Measurements from ENCODE around the gene FAM24A. TPM values are rescaled to one million over a fixed set of nuclear protein-coding genes. Genes with fewer than 3 reads are reported as not detected.
"Not testable (repeated sequence)": the region's sequence is repeated elsewhere in the genome, so short reads cannot be mapped to it uniquely, and the experiment has no call there.

Gene FAM24A
- total and polyA plus RNA-seq, 12 donors = not detected

DNA sequence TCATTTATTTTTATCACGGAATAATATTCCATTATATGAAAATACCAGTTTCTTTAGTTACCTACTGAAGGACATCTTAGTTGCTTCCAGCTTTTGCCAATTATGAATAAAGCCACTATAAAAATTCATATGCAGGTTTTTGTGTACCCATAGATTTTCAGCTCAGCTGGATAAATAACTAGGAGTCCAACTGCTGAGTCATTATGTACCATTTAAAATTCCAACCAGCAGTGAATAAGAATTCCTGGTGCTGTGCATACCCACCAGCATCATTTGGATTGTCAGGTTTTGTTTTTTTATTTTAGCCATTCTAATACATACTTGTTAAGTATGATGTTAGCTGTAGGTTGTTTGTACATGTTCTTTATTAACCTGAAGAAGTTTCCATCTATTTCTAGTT is 45.5 kb upstream of the FAM24A start:
- peaks cover 0 to 3% (median 0%) of the 10 kb centered on the region in 11 donors for H3K9me3 ChIP-seq
- H3K4me1 ChIP-seq = no peaks in the 10 kb centered on the region
- intact Hi-C loops (cut with DNase I) = no loop called here
- no peak overlapping the region for H3K4me3 ChIP-seq
- WGBS, 2 donors = 91% methylated on average over 1 of the region's 1 CpG
- no peaks in the 10 kb centered on the region for H3K36me3 ChIP-seq
- H3K27ac ChIP-seq = no peak overlapping the region
- TF ChIP-seq, protein P1, sequence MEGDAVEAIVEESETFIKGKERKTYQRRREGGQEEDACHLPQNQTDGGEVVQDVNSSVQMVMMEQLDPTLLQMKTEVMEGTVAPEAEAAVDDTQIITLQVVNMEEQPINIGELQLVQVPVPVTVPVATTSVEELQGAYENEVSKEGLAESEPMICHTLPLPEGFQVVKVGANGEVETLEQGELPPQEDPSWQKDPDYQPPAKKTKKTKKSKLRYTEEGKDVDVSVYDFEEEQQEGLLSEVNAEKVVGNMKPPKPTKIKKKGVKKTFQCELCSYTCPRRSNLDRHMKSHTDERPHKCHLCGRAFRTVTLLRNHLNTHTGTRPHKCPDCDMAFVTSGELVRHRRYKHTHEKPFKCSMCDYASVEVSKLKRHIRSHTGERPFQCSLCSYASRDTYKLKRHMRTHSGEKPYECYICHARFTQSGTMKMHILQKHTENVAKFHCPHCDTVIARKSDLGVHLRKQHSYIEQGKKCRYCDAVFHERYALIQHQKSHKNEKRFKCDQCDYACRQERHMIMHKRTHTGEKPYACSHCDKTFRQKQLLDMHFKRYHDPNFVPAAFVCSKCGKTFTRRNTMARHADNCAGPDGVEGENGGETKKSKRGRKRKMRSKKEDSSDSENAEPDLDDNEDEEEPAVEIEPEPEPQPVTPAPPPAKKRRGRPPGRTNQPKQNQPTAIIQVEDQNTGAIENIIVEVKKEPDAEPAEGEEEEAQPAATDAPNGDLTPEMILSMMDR (IDR thresholded peaks at IDR 0.05) = no peak
- ATAC-seq (no peak), DNase-seq (no peak)
- H3K27me3 ChIP-seq = no peaks in the 10 kb centered on the region

DNA sequence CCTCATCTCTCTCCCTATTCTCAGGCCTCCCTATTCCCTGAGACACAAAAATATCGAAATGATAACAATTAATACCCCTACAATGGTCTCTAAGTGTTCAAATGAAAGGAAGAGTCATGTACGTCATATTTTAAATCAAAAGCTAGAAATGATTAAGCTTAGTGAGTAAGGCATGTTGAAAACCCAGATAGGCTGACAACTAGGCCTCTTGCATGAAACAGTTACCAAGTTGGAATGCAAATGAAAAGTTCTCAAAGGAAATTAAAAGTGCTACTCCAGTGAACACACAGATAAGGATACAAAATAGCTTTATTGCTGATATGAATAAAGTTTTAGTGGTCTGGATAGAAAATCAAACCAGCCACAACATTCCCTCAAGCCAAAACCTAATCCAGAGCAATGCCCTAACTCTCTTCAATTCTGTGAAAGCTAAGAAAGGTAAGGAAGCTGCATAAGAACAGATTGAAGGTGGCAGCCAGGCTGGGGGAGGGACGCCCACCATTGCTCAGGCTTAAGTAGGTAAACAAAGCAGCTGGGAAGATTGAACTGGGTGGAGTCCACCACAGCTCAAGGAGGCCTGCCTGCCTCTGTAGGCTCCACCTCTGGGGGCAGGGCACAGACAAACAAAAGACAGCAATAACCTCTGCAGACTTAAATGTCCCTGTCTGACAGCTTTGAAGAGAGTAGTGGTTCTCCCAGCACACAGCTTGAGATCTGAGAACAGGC is 43.5 kb upstream of the FAM24A start:
- ATAC-seq; H3K9me3 ChIP-seq; H3K27ac ChIP-seq; H3K36me3 ChIP-seq; DNase-seq; H3K27me3 ChIP-seq; H3K4me1 ChIP-seq; intact Hi-C loops (cut with DNase I); H3K4me3 ChIP-seq: not testable (repeated sequence)
- 85 to 90% methylated on average over 3 of the region's 3 CpGs for WGBS, 2 donors

DNA sequence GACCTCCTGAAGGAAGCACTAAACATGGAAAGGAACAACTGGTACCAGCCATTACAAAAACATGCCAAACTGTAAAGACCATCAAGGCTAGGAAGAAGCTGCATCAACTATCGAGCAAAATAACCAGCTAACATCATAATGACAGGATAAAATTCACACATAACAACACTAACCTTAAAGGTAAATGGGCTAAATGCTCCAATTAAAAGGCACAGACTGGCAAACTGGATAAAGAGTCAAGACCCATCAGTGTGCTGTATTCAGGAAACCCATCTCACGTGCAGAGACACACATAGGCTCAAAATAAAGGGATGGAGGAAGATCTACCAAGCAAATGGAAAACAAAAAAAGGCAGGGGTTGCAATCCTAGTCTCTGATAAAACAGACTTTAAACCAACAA is 41.6 kb upstream of the FAM24A start:
- intact Hi-C loops (cut with DNase I); H3K27me3 ChIP-seq; H3K4me1 ChIP-seq; DNase-seq; H3K4me3 ChIP-seq; ATAC-seq; H3K27ac ChIP-seq; H3K36me3 ChIP-seq: not testable (repeated sequence)
- H3K9me3 ChIP-seq = peaks cover 0 to 13% (median 0%) of the 10 kb centered on the region in 11 donors
- WGBS, 2 donors = 78 to 98% methylated on average over 1 of the region's 2 CpGs

DNA sequence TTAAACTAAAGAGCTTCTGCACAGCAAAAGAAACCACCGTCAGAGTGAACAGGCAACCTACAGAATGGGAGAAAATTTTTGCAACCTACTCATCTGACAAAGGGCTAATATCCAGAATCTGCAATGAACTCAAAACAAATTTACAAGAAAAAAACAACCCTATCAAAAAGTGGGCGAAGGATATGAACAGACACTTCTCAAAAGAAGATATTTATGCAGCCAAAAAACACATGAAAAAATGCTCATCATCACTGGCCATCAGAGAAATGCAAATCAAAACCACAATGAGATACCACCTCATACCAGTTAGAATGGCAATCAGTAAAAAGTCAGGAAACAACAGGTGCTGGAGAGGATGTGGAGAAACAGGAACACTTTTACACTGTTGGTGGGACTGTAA is 38.5 kb upstream of the FAM24A start:
- DNase-seq; H3K27ac ChIP-seq; H3K4me1 ChIP-seq; intact Hi-C loops (cut with DNase I); ATAC-seq; H3K36me3 ChIP-seq; H3K4me3 ChIP-seq; H3K27me3 ChIP-seq: not testable (repeated sequence)
- peaks cover 0 to 13% (median 0%) of the 10 kb centered on the region in 11 donors for H3K9me3 ChIP-seq
- WGBS, 2 donors = 95 to 100% methylated on average over 1 of the region's 2 CpGs

DNA sequence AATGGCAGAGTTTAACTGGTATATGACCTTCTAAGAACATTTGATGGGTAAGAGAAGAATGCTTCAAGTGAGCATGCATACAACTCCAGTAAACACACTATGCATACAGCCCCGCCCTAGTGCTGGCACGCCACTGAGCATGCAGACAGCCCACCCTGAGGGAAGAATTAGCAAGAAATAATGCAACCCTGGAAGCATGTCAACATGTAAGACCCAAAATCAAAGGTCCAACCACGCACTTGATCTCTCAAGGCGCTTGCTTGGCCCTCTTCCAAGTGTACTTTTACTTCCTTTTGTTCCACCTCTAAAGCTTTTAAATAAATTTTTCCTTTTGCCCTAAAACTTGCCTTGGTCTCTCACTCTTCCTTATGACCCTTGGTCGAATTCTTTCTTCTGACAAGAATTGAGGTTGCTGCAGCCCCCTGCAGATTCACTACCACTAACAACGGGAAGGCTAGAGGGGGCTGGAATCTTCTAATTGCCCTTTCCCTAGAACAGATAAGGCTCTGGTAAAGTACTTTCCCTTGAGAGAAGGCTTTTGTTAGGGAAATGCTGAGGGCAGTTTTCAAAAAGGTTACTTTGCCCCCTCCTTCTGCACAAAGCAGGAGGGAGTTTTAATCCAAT is 34.5 kb upstream of the FAM24A start:
- 31 to 53% methylated on average over 6 of the region's 6 CpGs for WGBS, 2 donors
- intact Hi-C loops (cut with DNase I) = no loop called here
- no peak overlapping the region for H3K27ac ChIP-seq
- peaks cover 0 to 22% (median 8%) of the 10 kb centered on the region in 9 donors for H3K4me1 ChIP-seq
- no peak overlapping the region for H3K4me3 ChIP-seq
- TF ChIP-seq, protein P1 (IDR thresholded peaks at IDR 0.05) = no peak
- peaks cover 0 to 21% (median 0%) of the 10 kb centered on the region in 7 donors for H3K27me3 ChIP-seq
- ATAC-seq (no peak), DNase-seq (no peak)
- H3K9me3 ChIP-seq = peaks cover 0 to 10% (median 0%) of the 10 kb centered on the region in 11 donors
- H3K36me3 ChIP-seq = no peaks in the 10 kb centered on the region

DNA sequence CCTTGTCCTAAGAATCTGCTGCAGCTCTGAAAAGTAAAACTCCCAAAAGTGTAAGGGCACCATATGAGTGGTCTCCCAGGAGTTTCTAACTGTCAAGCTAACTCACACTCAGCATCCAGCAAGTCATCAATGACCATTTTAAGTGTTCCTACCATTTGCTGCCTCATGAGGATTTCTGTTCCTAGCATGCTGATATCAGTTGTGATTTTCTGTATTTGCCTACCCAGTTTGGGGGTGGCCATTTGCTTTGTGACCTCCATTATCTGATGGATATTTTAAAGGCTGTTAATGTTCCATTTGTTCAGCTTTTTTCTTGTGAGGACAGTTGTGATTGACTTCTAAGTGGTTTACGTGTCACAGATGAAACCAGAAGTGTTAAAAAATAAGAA is 33.9 kb upstream of the FAM24A start:
- 85 to 92% methylated on average over 1 of the region's 1 CpG for WGBS, 2 donors
- peaks cover 0 to 10% (median 0%) of the 10 kb centered on the region in 11 donors for H3K9me3 ChIP-seq
- H3K4me3 ChIP-seq = no peak overlapping the region
- intact Hi-C loops (cut with DNase I) = no loop called here
- DNase-seq (no peak), ATAC-seq (no peak)
- H3K27me3 ChIP-seq = peaks cover 0 to 26% (median 0%) of the 10 kb centered on the region in 7 donors
- H3K27ac ChIP-seq = no peak overlapping the region
- TF ChIP-seq, protein P1 (IDR thresholded peaks at IDR 0.05) = no peak
- peaks cover 0 to 22% (median 8%) of the 10 kb centered on the region in 9 donors for H3K4me1 ChIP-seq
- H3K36me3 ChIP-seq = no peaks in the 10 kb centered on the region

Measured in heart right ventricle (tissue), 16 donors.